SW480 (cell line): Measurements from ENCODE around the gene PHYHD1.
A peak's percentile ranks its signal among the peaks of the same experiment; 100 is the strongest.

Experiments
- DNase-seq: peaks from one replicate; pipeline ENCODE4 v3.0.0-alpha.2; 2016; ENCODE audit warnings: low spot score

PHYHD1 gene

GRCh38 chr9:128901379-128901778 is 19.4 kb upstream of the PHYHD1 start:
- no peak for DNase-seq

GRCh38 chr9:128901822-128902221 is 19.0 kb upstream of the PHYHD1 start:
- DNase-seq = no peak

DNA sequence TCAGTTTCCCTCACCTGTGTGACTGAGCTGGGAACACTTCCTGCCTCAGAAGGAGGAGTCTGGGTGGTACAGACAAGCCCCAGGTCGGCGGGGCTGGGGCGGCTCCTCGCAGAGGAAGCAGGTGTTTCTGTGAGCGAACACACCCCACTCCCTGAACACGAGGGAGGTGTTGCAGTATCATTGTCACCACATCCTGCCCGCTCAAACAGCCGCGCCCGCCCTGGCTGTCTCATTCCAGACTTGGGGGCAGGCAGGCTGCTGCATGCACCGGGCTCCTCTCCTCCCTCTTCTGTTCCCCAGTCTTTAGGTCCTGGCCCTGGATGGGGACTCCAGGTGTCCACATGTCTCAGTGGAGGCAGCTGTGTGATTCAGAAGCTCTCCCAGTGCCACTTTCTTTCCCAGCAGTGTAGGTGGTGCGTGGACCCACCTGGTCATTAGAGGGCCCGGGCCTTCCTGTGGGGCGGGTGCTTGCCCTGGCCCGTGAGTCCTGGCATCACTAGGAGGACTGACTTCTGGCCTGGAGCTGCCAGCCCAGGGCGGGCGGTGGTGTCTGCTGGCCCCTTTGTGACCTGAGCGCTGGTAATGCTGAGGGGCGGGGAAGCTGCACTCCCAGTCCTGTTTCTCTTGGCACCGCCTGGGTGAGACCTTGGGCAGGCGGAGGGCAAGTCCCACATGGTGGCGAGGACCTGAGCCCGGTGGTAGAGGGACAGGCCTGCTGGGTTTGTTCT is 18.3 kb upstream of the PHYHD1 start:
- peak; percentile 97 for DNase-seq

GRCh38 chr9:128903079-128903461 is 17.7 kb upstream of the PHYHD1 start:
- DNase-seq = no peak

DNA sequence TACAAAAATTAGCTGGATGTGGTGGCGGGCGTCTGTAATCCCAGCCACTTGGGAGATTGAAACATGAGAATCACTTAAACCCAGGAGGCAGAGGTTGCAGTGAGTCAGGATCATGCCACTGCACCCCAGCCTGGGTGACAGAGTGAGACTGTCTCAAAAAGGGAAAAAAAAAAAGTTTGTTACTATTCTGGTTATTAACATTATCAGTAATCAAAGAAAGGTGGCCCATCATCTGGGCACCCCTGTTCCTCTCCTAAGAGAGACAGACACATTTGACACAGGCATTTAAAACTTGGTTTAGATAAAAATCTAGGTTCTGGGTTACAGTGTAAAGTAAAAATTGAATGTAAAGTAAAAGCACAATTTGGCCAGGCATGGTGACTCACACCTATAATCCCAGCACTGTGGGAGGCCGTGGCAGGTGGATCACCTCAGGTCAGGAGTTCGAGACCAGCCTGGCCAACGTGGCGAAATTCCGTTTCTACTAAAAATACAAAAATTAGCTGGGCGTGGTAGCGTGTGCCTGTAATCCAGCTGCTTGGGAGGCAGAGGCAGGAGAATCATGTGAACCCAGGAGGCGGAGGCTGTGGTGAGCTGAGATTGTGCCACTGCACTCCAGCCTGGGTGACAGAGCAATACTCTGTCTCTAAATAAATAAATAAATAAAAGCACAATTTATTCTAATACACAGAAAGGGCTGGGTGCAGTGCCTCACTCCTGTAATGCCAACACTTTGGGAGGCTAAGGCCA is 16.7 kb upstream of the PHYHD1 start:
- DNase-seq = no peak

GRCh38 chr9:128905964-128906363 is 14.8 kb upstream of the PHYHD1 start:
- DNase-seq = no peak

DNA sequence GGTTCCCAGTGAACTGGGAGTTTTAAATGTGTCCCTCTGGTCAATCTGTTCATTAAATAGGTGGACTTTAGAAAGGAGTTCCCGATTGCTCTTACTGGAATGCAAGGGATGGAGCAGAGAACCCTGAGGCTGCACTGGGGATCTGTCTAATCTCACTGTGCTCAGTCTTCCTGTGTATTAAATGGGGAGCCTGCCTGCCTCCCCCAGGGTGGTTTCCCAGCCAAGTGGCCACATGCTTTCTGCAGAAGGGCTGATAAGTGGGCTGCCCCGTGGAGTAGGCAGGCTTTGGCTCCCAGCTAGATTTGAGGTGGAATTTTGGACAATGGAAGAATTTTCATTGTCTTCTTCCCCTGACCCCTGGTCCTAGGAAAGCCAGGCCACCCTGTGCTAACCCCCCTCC is 14.0 kb upstream of the PHYHD1 start:
- DNase-seq = no peak

DNA sequence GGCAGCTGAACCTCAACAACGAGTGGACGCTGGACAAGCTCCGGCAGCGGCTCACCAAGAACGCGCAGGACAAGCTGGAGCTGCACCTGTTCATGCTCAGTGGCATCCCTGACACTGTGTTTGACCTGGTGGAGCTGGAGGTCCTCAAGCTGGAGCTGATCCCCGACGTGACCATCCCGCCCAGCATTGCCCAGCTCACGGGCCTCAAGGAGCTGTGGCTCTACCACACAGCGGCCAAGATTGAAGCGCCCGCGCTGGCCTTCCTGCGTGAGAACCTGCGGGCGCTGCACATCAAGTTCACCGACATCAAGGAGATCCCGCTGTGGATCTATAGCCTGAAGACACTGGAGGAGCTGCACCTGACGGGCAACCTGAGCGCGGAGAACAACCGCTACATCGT is 12.4 kb upstream of the PHYHD1 start:
- no peak for DNase-seq

DNA sequence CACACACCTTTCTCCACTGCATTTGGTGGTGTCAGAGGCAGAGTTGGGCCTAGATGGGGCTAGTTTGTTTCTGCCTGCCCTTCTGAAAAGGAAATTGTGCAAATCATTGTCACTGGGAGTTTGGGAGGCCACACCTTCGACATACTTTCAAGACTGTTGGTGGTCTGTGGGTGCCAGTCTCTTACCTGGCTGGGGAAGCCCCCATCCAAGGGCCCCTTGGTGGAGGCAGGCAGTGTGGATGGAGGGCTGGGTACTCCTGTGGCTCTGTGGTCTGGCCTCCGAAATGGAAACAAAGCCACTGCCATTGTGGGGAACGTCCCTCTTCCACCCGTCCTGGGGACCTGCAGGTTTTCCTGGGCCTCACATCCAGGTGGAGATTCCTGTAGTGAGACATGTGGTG is 10.9 kb upstream of the PHYHD1 start:
- DNase-seq = no peak

- peak; percentile 22 for DNase-seq
Observed at GRCh38 chr9:128910906-128911305, 9.9 kb upstream of the PHYHD1 start.

DNA sequence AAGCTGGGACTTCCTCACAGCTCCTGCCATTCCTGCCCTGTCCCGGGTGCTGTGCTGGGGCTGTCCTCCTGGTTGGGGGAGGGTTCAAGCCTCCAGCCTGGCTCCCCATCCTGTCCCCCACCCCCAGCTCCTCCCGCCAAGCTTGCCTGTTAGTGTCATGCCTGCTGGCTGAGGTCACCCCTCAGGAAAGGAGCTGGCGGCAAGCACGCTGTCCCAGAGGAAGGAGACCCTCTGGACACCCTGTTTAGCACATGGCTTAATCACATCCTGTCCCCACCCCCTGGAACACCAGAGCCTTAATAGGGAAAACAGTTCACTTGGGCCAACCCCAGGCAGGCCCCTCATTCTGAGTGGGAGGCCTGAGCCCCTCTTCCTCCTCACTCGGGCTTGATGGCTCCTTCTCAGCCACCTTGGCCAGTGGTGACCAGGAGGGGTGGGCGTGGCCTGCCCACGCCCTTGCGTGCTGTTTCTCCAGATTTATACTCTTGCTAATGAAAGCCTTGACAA is 9.2 kb upstream of the PHYHD1 start:
- DNase-seq = peak; percentile 87

- peak; percentile 98 for DNase-seq
Observed at GRCh38 chr9:128912270-128912853, 8.4 kb upstream of the PHYHD1 start.

GRCh38 chr9:128913048-128913900 is 7.5 kb upstream of the PHYHD1 start:
- peak; percentile 69 for DNase-seq

DNA sequence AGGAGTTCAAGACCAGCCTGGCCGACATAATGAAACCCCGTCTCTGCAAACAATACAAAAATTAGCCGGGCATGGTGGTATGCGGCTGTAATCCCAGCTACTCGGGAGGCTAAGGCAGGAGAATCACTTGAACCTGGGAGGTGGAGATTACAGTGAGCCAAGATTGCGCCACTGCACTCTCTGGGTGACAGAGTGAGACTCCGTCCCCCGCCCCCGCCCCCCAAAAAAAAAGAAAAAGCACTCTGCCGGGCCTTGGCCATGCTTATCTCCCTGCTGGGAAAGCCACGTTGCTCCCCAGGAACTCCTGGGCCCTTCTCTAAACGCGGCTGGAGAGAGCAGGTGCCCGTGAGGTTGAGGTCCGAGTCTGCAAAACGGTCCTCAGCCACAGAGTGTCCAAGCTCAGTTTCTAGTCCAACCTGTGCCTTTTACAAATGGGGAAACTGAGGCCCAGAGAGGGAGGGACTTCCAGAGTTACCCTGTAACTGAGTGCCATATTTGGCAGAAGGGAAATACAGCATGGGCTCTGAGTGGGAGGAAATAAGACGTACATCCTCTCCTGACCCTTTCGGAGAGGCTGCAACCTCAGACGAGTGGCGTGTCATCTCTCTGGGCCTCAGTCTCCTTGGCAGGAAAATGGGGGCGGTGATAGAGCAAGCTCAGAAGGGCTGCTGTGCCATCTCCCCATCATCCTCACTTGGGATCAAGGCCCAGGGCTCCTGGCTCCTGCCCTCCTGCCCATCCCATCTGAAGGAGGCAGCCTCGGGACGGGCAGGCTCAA is 6.6 kb upstream of the PHYHD1 start:
- DNase-seq = no peak

DNA sequence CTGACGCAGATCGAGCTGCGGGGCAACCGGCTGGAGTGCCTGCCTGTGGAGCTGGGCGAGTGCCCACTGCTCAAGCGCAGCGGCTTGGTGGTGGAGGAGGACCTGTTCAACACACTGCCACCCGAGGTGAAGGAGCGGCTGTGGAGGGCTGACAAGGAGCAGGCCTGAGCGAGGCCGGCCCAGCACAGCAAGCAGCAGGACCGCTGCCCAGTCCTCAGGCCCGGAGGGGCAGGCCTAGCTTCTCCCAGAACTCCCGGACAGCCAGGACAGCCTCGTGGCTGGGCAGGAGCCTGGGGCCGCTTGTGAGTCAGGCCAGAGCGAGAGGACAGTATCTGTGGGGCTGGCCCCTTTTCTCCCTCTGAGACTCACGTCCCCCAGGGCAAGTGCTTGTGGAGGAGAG is 4.6 kb upstream of the PHYHD1 start:
- DNase-seq = no peak

GRCh38 chr9:128916745-128917144 is 4.0 kb upstream of the PHYHD1 start:
- DNase-seq = no peak

DNA sequence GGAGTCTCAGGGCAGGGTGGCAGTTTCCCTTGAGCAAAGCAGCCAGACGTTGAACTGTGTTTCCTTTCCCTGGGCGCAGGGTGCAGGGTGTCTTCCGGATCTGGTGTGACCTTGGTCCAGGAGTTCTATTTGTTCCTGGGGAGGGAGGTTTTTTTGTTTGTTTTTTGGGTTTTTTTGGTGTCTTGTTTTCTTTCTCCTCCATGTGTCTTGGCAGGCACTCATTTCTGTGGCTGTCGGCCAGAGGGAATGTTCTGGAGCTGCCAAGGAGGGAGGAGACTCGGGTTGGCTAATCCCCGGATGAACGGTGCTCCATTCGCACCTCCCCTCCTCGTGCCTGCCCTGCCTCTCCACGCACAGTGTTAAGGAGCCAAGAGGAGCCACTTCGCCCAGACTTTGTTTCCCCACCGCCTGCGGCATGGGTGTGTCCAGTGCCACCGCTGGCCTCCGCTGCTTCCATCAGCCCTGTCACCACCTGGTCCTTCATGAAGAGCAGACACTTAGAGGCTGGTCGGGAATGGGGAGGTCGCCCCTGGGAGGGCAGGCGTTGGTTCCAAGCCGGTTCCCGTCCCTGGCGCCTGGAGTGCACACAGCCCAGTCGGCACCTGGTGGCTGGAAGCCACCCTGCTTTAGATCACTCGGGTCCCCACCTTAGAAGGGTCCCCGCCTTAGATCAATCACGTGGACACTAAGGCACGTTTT is 3.5 kb upstream of the PHYHD1 start:
- DNase-seq = no peak

DNA sequence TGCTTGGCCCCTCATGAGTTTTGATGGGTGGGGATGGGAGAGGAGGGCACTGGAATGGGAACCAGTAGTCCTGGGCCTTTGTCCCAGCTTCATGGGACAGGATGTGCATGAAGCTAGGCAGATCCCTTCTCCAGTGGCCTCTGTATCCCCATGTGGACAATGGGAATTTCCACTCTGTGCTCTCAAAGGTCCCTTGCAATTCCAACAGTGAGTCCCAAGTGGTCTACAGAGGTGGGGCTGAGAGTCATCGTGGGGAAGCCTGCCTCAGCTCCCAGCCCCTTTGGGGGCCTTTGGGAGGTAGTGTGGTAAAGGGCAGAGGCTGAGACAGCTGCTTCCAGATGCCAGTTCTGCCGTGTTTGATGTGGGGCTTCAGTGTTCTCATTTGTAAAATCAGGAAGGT is 1.9 kb upstream of the PHYHD1 start:
- DNase-seq = no peak

DNA sequence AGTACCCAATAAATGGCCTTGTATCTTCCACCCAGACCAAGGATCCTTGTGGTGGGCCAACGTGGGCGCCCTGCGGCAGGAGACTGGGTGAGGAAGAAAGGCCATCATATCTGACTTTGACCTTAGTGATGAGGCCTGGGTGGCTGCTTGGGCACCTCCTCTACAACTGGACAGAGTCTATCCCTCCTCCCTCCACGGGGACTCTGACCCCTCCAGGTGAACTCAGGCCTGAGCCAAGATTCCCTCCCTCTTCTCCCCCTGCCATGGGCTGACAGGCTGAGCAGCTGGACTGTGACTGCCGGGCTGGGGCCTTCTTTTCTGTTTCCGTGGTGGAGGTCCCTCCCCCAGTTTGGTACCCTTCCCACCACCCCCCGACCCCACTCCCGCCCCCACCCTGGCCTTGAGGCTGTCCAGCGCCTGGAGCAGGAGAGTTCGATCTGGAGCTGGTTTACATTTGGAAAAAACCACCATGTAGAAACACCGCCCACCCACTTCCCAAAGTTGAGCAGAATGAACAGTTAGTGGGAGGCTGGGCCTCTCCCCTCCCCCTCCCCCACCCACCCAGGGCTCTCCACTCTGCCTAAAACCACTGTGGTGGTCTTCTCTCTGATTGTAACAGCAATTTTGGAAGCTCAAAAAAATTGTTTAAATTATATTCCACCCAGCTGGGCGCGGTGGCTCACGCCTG is 1.2 kb upstream of the PHYHD1 start:
- DNase-seq = no peak
